KOPT-K1 (cell line): ENCODE data around the gene NPY1R.

Experiments used
- H3K27ac ChIP-seq: fragments of 200-600 bp; sonication (generic); 2 replicates; pipeline ENCODE4 v1.5.1; 2016; ENCODE audit warnings: antibody characterized with exemption, mild to moderate bottlenecking, low read depth, low read length; ENCODE audit not compliant: poor library complexity, severe bottlenecking
- H3K36me3 ChIP-seq: fragments of 200-600 bp; sonication (generic); 2 replicates; pipeline ENCODE4 v1.5.1; 2017; ENCODE audit warnings: antibody characterized with exemption, mild to moderate bottlenecking, low read length, moderate library complexity; ENCODE audit not compliant: insufficient read depth
- H3K9me3 ChIP-seq: fragments of 200-600 bp; sonication (generic); 2 replicates; pipeline ENCODE4 v1.5.1; 2017; ENCODE audit warnings: antibody characterized with exemption, low read length, mild to moderate bottlenecking; ENCODE audit not compliant: insufficient read depth, poor library complexity, severe bottlenecking

NPY1R gene

DNA sequence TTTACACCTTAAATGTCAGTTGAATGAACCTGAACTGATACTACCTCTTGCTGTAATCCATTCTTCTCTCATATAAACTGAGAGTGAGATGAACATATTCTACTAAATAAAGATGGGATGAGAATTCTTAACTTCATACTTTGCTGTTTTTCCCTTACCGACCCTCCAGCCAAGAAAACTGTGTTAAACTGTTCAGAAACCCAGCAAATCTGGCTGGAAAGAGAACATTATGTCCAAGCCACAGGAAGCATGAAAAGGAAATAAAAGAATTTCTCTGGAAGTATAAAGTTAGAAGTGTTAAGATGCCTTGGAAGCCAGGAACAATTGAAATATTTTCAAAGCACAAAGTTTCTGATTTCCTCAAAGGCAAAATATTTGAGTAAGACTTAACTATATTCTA, 22.9 kb downstream of the NPY1R start:
- Histone ChIP-seq H3K9me3 (no peaks in the 10 kb centered on the region), H3K36me3 (no peaks in the 10 kb centered on the region), H3K27ac (no peak overlapping the region)

DNA sequence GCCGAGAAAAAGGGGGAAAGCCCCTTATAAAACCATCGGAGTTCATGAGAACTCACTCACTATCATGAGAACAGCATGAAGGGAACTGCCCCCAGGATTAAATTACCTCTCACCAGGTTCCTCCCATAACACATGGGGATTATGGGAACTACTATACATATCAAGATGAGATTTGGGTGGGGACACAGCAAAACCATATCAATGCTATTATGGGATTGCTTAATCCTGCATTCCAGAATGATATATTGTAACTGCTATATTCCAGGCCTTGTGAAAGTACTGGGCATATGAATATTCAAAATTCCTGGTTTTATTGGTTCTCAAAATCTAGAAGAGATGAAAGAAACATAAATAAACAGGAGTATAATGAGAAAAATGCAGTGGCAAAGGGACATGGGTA, 29.3 kb downstream of the NPY1R start:
- Histone ChIP-seq H3K36me3 (no peaks in the 10 kb centered on the region), H3K27ac (no peak overlapping the region)

DNA sequence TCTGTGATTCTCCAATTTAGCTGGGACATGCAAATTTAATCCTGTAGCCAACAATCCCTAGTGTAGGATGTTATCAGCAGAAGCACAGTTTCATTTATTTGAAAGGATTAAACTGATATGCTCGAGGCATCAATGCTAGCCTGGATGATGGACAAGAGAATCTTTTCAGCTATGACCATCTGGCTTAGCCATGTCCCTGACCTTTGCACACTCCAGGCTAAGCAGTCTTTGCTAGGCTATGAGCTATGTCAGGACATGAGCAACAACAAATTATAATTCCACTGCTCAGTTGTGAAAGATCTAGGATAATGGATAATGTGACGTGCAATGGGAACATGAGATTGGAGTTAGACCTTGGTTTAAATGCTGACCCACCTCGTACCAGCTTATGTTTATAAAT, 32.0 kb downstream of the NPY1R start:
- no peaks in the 10 kb centered on the region for H3K9me3 ChIP-seq
- H3K27ac ChIP-seq = no peak overlapping the region
- no peaks in the 10 kb centered on the region for H3K36me3 ChIP-seq

More for the DNA sequence above, 29.3 kb downstream of the NPY1R start:
- no peaks in the 10 kb centered on the region for H3K9me3 ChIP-seq

DNA sequence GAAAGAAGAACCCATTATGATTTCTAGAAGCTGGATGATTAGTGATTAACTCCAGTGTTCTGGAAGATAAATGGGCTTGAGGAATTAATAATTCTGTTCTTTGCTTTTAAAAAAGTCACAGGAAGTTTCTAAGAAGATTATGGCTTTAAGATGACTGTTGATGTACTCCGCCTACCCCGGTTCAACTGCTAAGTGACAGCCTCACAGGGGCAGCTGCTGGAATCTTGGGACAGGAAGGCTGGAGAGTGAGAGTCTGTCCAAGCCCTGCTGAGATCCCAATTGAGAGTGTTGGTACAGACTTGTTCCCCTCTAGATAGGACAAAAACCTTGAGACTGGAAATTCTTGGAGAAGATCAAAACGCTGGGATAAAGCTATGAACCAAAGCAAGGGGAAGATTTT, 37.3 kb downstream of the NPY1R start:
- Histone ChIP-seq H3K36me3 (no peaks in the 10 kb centered on the region), H3K9me3 (no peaks in the 10 kb centered on the region), H3K27ac (no peak overlapping the region)

DNA sequence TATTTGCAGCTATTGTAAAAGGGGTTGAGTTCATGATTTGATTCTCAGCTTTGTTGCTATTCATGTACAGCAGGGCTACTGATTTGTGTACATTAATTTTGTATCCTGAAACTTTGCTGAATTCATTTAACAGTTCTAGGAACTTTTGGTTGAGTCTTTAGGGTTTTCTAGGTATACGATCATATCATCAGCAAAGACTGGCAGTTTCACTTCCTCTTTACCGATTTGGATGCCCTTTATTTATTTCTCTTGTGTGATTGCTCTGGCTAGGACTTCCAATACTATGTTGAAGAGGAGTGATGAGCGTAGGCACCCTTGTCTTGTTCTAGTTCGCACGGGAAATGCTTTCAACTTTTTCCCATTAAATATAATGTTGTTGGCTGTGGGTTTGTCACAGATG, 48.1 kb downstream of the NPY1R start:
- Histone ChIP-seq H3K36me3 (no peaks in the 10 kb centered on the region), H3K27ac (no peak overlapping the region), H3K9me3 (no peaks in the 10 kb centered on the region)

DNA sequence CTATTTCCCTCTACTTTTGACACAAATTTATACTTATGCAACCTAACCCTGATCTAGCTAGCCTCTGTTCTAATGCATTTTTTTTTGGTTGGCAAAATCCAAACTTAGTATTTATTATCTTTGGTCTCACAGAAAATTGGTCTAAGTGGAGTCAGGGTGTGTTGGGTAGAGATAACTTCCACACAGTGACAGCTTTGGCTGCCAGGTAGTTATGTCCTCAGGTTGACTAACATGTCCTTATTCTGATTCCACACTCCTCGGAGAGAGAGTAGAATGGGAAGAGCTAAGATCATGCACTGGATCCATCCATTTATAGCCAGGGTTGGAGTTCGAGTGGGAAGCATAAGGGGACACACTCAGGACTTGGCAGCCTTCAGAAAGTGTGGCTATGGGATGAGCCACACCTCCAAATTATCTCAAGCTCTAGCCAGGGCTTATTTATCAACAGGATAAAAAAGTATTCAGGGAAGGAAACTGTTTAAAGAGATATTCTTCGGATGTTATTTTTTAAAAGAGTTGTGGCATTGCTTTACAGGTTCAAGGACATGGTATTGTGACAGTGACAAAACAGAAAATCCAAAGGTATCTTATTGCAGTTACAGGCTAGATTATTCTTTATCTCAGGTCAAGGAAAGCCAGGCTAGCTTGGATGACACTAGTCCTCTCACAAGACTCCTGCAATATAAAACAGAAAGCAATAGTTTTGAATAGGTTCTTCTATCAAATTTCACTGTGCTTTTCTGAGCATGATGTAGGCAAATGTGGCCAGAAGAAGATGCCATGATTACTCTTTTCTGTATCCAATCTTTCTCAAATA, 51.5 kb downstream of the NPY1R start:
- Histone ChIP-seq H3K36me3 (no peaks in the 10 kb centered on the region), H3K9me3 (no peaks in the 10 kb centered on the region), H3K27ac (no peak overlapping the region)

DNA sequence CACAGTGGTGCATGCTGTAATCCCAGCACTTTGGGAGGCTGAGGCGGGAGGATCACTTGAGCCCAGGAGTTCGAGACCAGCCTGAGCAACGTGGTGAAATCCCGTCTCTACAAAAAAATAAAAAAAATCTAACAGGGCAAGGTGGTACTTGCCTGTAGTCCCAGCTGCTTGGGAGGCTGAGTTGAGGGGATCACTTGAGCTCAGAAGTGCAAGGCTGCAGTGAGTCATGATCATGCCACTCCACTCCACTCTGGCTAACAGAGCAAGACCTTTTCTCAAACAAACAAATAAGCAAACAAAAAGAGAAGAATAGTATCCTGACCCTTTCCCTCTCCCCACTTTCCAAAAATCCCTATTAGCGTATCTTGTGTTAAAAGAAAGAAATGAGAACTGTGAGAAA, 52.7 kb downstream of the NPY1R start:
- no peak overlapping the region for H3K27ac ChIP-seq
- no peaks in the 10 kb centered on the region for H3K36me3 ChIP-seq
- no peaks in the 10 kb centered on the region for H3K9me3 ChIP-seq

DNA sequence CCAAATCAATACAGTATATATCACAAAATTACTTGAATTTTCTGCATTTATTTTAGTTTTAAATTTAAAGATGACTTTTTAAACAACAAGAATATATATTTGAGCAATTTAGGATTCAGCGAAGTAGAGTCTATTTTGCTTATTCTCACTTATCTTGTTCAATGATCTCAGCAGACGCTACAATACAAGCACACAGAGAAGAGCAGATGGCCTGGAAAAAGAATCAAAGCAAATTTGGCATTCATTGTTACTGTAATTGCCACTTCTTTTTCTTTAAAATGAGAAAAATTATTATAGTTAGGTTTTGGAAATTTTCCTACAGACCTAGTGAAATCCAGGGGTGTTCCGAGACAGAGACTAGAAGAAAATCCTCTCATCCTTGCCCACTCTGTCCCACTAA, 57.5 kb downstream of the NPY1R start:
- H3K9me3 ChIP-seq = no peaks in the 10 kb centered on the region
- no peaks in the 10 kb centered on the region for H3K36me3 ChIP-seq
- no peak overlapping the region for H3K27ac ChIP-seq
